Measurements from ENCODE around the gene CDK10. TPM values are rescaled to one million over a fixed set of nuclear protein-coding genes. Genes with fewer than 3 reads are reported as not detected.

CDK10 gene, protein sequence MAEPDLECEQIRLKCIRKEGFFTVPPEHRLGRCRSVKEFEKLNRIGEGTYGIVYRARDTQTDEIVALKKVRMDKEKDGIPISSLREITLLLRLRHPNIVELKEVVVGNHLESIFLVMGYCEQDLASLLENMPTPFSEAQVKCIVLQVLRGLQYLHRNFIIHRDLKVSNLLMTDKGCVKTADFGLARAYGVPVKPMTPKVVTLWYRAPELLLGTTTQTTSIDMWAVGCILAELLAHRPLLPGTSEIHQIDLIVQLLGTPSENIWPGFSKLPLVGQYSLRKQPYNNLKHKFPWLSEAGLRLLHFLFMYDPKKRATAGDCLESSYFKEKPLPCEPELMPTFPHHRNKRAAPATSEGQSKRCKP
- 32.9 and 43.0 TPM in 2 replicates for total RNA-seq (ENCODE audit: low replicate concordance)

DNA sequence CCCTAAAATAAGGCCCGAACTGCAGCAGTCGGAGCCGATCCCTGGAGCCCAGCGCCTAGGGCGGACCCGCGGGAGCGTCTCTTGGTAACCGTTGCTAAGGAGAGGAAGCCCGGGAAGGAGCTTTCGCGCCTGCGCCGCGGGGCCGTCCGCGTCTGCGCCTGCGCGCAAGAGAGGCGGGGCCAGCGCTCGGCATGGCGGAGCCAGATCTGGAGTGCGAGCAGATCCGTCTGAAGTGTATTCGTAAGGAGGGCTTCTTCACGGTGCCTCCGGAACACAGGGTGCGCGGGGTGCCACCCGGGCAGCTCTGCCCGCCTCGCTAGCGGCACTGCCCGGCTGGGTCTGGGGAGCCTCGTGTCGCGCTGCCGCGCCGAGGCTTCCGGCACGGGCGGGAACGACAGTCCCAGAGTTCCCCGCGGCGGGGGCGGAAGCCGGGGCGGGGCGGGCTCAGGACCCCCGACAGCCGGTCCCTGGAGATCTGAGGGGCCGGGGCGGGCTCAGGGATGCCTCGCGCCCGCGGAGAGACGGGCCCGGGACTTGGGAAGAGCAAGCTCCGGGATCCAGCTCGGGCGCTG lies at the start of gene CDK10:
TSS of gene CDK10 (plus strand) at position 170 of the 572 bp plus-strand sequence. CDS start at position 192, 22 bp downstream.
- no peak for TF ChIP-seq CTCF (IDR thresholded peaks at IDR 0.05; ENCODE audit: insufficient read depth, low read length)
- H3K4me3 ChIP-seq (ENCODE audit: low read depth, low read length) = peak within 1 kb of the TSS; percentile 92
- peak; percentile 85 for DNase-seq (ENCODE audit: low read depth)

DNA sequence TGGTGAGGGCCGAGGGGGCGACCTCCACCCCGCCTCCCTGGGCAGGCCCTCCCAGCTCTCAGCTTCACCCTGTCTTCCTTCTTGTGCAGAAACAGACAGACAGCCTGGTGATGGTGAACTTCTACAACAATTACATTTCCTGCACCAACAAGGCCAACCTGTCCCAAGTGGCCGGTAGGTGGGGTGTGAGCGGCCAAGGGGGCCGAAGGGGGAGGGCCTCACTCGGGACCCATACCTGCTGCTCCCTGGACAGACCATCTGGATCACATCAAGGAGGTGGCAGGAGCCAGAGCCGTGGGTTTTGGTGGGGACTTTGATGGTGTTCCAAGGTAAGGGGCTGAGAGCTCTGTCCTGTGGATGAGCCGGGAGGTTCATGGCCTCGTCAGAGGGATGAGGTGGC lies 49.1 kb upstream of the CDK10 start:
- no peak overlapping the region for H3K4me3 ChIP-seq (ENCODE audit: low read depth, low read length)
- no peak for DNase-seq (ENCODE audit: low read depth)
- no peak for TF ChIP-seq CTCF (IDR thresholded peaks at IDR 0.05; ENCODE audit: insufficient read depth, low read length)

GRCh38 chr16:89638455-89638854 lies 48.0 kb upstream of the CDK10 start:
- no peak for DNase-seq (ENCODE audit: low read depth)
- H3K4me3 ChIP-seq (ENCODE audit: low read depth, low read length) = no peak overlapping the region
- no peak for TF ChIP-seq CTCF (IDR thresholded peaks at IDR 0.05; ENCODE audit: insufficient read depth, low read length)

GRCh38 chr16:89639385-89639784 lies 47.1 kb upstream of the CDK10 start:
- no peak for TF ChIP-seq CTCF (IDR thresholded peaks at IDR 0.05; ENCODE audit: insufficient read depth, low read length)

GRCh38 chr16:89641458-89642119 lies 44.9 kb upstream of the CDK10 start:
- no peak overlapping the region for H3K4me3 ChIP-seq (ENCODE audit: low read depth, low read length)
- DNase-seq (ENCODE audit: low read depth) = no peak
- no peak for TF ChIP-seq CTCF (IDR thresholded peaks at IDR 0.05; ENCODE audit: insufficient read depth, low read length)

More at GRCh38 chr16:89639385-89639784, 47.1 kb upstream of the CDK10 start:
- no peak for DNase-seq (ENCODE audit: low read depth)
- no peak overlapping the region for H3K4me3 ChIP-seq (ENCODE audit: low read depth, low read length)

DNA sequence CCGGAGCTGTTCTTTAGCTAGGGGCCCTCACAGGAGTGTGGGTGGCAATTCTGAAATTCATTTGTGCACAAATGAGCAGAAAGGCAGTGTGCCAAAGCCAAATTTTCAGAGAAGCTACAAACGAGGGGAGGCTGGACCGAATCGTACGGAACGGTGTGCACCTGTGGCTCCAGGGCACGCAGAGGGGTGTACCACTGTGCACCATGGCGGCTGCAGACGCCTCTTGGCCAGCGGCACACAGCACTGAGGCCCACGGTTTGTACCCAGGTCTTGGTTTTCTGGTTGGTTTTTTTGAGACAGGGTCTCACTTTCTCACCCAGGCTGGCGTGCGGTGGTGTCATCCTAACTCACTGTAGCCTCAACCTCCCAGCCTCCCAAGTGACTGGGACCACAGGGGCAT lies 43.9 kb upstream of the CDK10 start:
- no peak overlapping the region for H3K4me3 ChIP-seq (ENCODE audit: low read depth, low read length)
- no peak for DNase-seq (ENCODE audit: low read depth)
- no peak for TF ChIP-seq CTCF (IDR thresholded peaks at IDR 0.05; ENCODE audit: insufficient read depth, low read length)

Measured in fibroblast of the aortic adventitia (primary cell).